Breast epithelium (tissue), 4 donors: ENCODE measurements around the gene MEAK7. TPM values are rescaled to one million over a fixed set of nuclear protein-coding genes. Genes with fewer than 3 reads are reported as not detected.

ENCODE experiments used
- DNase-seq, 2 donors: peaks; one replicate each; pipeline ENCODE4 v3.0.0-alpha.2; 2019; ENCODE audit warnings: low spot score in 2 of 2
- H3K27ac ChIP-seq, 2 donors: fragments of 200-600 bp; sonication (generic) in 1 of 2; one replicate each; pipeline ENCODE4 v1.5.1; 2016 to 2019; ENCODE audit warnings: mild to moderate bottlenecking in 1 of 2
- H3K27me3 ChIP-seq, 2 donors: fragments of 200-600 bp; sonication (generic) in 1 of 2; one replicate each; pipeline versions ENCODE4 v1.5.1 to v1.6.0; 2017 to 2019; ENCODE audit warnings: control low read depth in 1 of 2, mild to moderate bottlenecking in 1 of 2
- H3K36me3 ChIP-seq: fragments of 200-600 bp; one replicate; pipeline ENCODE4 v1.5.1; 2019
- H3K4me1 ChIP-seq, 2 donors: fragments of 200-600 bp; sonication (generic); one replicate each; pipeline ENCODE4 v1.5.1; 2016 to 2019; ENCODE audit warnings: control low read depth in 1 of 2
- H3K4me3 ChIP-seq, 3 donors: fragments of 200-600 bp; sonication (generic); 1 replicate in 2 of 3; 2 replicates in 1 of 3; pipeline ENCODE4 v1.5.1; 2016 to 2019; ENCODE audit warnings: mild to moderate bottlenecking in 3 of 3, moderate library complexity in 2 of 3
- H3K9me3 ChIP-seq, 2 donors: fragments of 200-600 bp; sonication (generic) in 1 of 2; one replicate each; pipeline ENCODE4 v1.5.1; 2016 to 2019; ENCODE audit warnings: control low read depth in 1 of 2
- POLR2A ChIP-seq: fragments of 450-650 bp; IDR thresholded peaks from one replicate; pipeline ENCODE4 v1.6.1; 2016; ENCODE audit warnings: antibody characterized with exemption, mild to moderate bottlenecking, moderate library complexity
- POLR2AphosphoS5 ChIP-seq, 3 donors: sonication (generic); formaldehyde crosslinking; IDR thresholded peaks; one replicate each; pipeline ENCODE4 v1.6.1; 2017; ENCODE audit warnings: antibody characterized with exemption in 3 of 3
- intact Hi-C: fragments of 100-400 bp; cut with DNase I; formaldehyde crosslinking; loops from one replicate; pipeline ENCODE4 v1.15.1; 2023; ENCODE audit warnings: low total_unique reads
- total RNA-seq, 3 donors: library from RNA; depleted of rRNA; stranded (reverse); fragments of >200 nt; gene quantifications; one replicate each; pipeline ENCODE4 v1.1.0, GENCODE V29; 2016
- TF ChIP-seq, protein P1 (sequence below), 3 donors: fragments of 450-650 bp; IDR thresholded peaks; one replicate each; pipeline ENCODE4 v1.5.1; 2016 to 2017; ENCODE audit warnings: antibody characterized with exemption in 3 of 3, mild to moderate bottlenecking in 3 of 3, moderate library complexity in 3 of 3

The MEAK7 gene
- total RNA-seq, 3 donors from 2014 or later: 8.8 to 38.1 (median 17.4) TPM

DNA sequence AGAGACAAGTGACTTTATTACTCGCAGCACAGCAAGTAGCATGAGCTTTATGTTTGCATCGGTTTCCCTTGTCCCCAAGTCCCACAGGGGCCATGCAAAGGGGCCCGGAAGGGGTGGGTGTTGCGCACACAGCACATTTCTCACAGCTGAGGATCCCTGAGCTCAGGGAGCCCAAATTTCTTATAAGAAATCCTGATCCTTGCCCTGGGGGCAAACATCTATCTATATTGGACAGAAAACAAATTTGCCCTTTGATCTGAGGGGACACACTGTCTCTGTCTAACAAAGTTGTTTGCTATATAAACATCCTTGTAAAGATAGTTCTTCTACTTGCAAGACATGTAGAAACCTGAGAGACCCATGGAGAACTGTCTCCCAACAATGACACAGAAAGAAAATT, 35.7 kb upstream of the MEAK7 start:
- H3K9me3 ChIP-seq: no peaks in the 10 kb centered on the region

DNA sequence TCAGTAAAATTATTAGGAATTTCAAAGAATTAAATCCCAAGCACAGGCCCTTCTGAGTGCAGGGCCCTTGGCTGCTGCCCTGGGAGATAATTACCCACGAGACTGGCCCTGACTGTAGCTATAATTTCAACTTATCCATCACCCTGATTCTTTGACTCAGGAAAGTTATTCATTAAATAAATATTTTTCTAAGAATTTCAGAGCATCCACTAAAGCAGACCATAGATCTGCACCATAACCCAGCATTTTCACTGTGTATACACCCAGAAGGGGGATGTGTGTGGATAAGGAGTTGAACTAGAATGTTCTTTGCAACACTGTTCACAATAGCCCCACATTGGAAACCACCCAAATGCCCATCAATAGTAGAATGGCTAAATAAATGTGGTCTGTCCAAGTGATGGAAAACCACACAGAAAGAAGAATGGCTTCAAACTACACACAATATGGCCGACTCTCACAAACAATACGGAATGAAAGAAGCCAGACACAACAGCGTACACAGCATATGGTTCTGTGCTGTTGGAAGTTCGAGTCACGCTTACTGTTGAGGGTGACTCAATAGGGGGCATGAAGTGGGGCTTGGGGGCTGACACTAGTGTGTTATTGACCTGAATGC, 33.9 kb upstream of the MEAK7 start:
- TF ChIP-seq, protein P1, sequence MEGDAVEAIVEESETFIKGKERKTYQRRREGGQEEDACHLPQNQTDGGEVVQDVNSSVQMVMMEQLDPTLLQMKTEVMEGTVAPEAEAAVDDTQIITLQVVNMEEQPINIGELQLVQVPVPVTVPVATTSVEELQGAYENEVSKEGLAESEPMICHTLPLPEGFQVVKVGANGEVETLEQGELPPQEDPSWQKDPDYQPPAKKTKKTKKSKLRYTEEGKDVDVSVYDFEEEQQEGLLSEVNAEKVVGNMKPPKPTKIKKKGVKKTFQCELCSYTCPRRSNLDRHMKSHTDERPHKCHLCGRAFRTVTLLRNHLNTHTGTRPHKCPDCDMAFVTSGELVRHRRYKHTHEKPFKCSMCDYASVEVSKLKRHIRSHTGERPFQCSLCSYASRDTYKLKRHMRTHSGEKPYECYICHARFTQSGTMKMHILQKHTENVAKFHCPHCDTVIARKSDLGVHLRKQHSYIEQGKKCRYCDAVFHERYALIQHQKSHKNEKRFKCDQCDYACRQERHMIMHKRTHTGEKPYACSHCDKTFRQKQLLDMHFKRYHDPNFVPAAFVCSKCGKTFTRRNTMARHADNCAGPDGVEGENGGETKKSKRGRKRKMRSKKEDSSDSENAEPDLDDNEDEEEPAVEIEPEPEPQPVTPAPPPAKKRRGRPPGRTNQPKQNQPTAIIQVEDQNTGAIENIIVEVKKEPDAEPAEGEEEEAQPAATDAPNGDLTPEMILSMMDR (IDR thresholded peaks at IDR 0.05): no peak
- TF ChIP-seq POLR2A (no peak), POLR2AphosphoS5 (IDR thresholded peaks at IDR 0.05) (no peak)
- H3K36me3 ChIP-seq: no peaks in the 10 kb centered on the region
- no peak overlapping the region for H3K4me3 ChIP-seq
- no peaks in the 10 kb centered on the region for H3K4me1 ChIP-seq
- H3K9me3 ChIP-seq: no peaks in the 10 kb centered on the region
- no peaks in the 10 kb centered on the region for H3K27me3 ChIP-seq
- no peak overlapping the region for H3K27ac ChIP-seq
- intact Hi-C loops: no loop called here
- DNase-seq: no peak

More for the DNA sequence above, 35.7 kb upstream of the MEAK7 start:
- Histone ChIP-seq H3K27me3 (peaks cover 0 to 6% of the 10 kb centered on the region in 2 donors), H3K36me3 (no peaks in the 10 kb centered on the region), H3K4me1 (no peaks in the 10 kb centered on the region), H3K27ac (no peak overlapping the region), H3K4me3 (no peak overlapping the region)
- TF ChIP-seq POLR2AphosphoS5 (IDR thresholded peaks at IDR 0.05) (no peak), POLR2A (no peak)
- TF ChIP-seq, protein P1 (IDR thresholded peaks at IDR 0.05): no peak
- intact Hi-C loops: no loop called here
- DNase-seq: no peak

DNA sequence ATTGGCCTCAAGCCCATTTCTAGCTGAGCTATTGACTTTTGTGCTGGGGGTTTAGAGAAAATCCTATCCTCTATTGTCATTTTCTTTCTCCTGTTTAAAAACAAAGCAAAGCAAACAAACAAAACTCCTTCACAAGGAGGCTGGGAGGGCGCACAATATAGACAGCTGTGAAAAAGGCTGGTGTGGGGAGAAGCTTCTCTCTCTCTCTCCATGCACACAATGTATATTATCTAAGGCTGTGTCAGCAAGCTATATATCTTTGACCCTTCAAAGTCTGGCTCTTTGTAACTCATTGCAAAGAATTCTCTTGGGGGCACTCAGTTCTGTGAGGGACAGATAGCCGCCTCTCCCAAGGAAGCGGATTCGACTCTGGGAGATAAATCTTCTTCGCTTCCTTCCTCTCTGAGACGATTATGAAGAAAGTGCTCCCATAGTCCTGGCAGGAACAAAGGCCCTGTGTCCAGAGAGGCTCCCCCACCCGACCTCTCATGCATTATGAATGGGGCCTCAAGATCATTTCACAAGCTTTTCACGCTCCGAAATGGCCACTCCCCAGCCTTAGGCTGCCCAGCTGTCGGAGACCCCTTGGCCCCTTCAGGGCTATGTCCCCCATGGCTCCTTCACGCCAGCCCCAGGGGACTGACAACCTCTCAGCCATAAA, 33.2 kb upstream of the MEAK7 start:
- Histone ChIP-seq H3K27ac (no peak overlapping the region), H3K27me3 (no peaks in the 10 kb centered on the region), H3K4me1 (peaks cover 3 to 6% of the 10 kb centered on the region in 2 donors), H3K4me3 (no peak overlapping the region), H3K9me3 (no peaks in the 10 kb centered on the region), H3K36me3 (no peaks in the 10 kb centered on the region)
- no peak for DNase-seq
- intact Hi-C loops: no loop called here
- TF ChIP-seq, protein P1 (IDR thresholded peaks at IDR 0.05): no peak
- TF ChIP-seq POLR2AphosphoS5 (IDR thresholded peaks at IDR 0.05) (no peak), POLR2A (no peak)

DNA sequence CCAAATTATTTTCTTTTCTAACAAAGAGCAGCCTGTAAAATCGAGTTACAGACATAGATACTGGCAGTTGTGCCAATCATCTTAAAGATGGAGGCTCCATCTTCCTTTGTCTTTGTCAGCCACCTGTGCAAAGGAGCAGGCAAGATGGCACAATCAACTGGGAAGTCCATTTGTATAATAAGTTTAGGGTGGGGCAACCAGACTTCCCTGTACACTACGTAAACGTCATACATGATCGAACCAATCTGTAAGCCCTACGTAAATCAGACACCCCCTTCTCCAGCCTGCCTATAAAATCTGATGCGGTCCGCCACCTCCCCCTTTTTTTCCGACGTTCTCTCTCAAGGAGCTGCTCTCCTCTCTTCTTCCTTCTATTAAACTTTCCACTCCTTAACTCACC, 31.4 kb upstream of the MEAK7 start:
- Histone ChIP-seq H3K4me1 (peaks cover 9 to 12% of the 10 kb centered on the region in 2 donors), H3K36me3 (no peaks in the 10 kb centered on the region), H3K9me3 (no peaks in the 10 kb centered on the region), H3K27ac (no peak overlapping the region), H3K4me3 (no peak overlapping the region), H3K27me3 (no peaks in the 10 kb centered on the region)
- TF ChIP-seq, protein P1 (IDR thresholded peaks at IDR 0.05): no peak
- TF ChIP-seq POLR2AphosphoS5 (IDR thresholded peaks at IDR 0.05): no peak
- no peak for TF ChIP-seq POLR2A
- no peak for DNase-seq
- intact Hi-C loops: no loop called here

DNA sequence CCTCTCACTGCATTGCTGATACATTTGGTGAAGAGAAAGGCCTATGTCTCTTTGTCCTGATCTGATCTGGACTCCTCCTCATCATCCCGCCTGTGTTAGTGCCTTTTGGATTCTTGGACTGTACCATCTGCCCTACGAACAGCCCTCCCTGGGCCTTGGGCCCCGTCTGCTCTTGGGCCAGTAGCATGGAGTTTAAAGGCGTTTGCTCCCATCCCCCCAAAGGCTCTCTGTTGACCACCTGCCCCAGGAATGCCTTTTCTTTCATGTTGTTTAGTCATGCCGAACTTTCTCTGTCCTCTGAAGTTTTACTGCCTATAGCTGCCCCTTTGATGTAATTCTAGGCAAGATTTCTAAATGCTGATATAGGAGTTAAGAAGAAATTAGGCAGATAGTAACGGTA, 30.9 kb upstream of the MEAK7 start:
- peaks cover 9 to 12% of the 10 kb centered on the region in 2 donors for H3K4me1 ChIP-seq
- no peaks in the 10 kb centered on the region for H3K36me3 ChIP-seq
- no peaks in the 10 kb centered on the region for H3K27me3 ChIP-seq
- no peak overlapping the region for H3K27ac ChIP-seq
- intact Hi-C loops: no loop called here
- H3K9me3 ChIP-seq: no peaks in the 10 kb centered on the region
- TF ChIP-seq, protein P1 (IDR thresholded peaks at IDR 0.05): no peak
- TF ChIP-seq POLR2AphosphoS5 (IDR thresholded peaks at IDR 0.05) (no peak), POLR2A (no peak)
- DNase-seq: no peak
- H3K4me3 ChIP-seq: no peak overlapping the region
